HL-60 (cell line): ENCODE measurements around the gene MOK.

Source experiments
- DNase-seq, 2 experiments: peaks; one replicate each; pipeline ENCODE4 v3.0.0-alpha.2; 2010 to 2020; ENCODE audit warnings: low read depth in 1 of 2, low spot score in 1 of 2
- H3K27ac ChIP-seq: fragments of 250-450 bp; sonication (Bioruptor Pico); replicated peaks from 2 replicates; pipeline ENCODE4 v1.5.1; 2020; ENCODE audit warnings: mild to moderate bottlenecking, moderate library complexity
- H3K27me3 ChIP-seq: fragments of 250-450 bp; sonication (Bioruptor Pico); 2 replicates; pipeline ENCODE4 v1.5.1; 2021; ENCODE audit warnings: mild to moderate bottlenecking, moderate library complexity; ENCODE audit not compliant: insufficient read depth, poor library complexity, severe bottlenecking
- H3K4me3 ChIP-seq: replicated peaks from 2 replicates; pipeline ENCODE4 v1.5.1; 2011; ENCODE audit warnings: mild to moderate bottlenecking, control low read depth, low read length; ENCODE audit not compliant: insufficient read depth
- CTCF ChIP-seq: IDR thresholded peaks from one replicate; pipeline ENCODE4 v1.5.1; 2011; ENCODE audit warnings: low read length, control low read depth, inconsistent platforms; ENCODE audit not compliant: insufficient read depth
- GABPA ChIP-seq: IDR thresholded peaks from 2 replicates; pipeline ENCODE4 v1.6.1; 2012; ENCODE audit warnings: low read depth
- POLR2AphosphoS5 ChIP-seq: IDR thresholded peaks from 2 replicates; pipeline ENCODE4 v1.6.1; 2012; ENCODE audit warnings: low read depth
- REST ChIP-seq: IDR thresholded peaks from 2 replicates; pipeline ENCODE4 v1.6.1; 2012; ENCODE audit warnings: low read depth; ENCODE audit not compliant: insufficient replicate concordance
- SPI1 ChIP-seq: IDR thresholded peaks from 2 replicates; pipeline ENCODE4 v1.6.1; 2012; ENCODE audit warnings: low read depth, mild to moderate bottlenecking, borderline replicate concordance

The MOK gene

GRCh38 chr14:102279282-102279681 lies 25.7 kb downstream of the MOK start:
- Histone ChIP-seq H3K27me3 (no peaks in the 10 kb centered on the region), H3K4me3 (no peak overlapping the region), H3K27ac (no peak overlapping the region)
- no peak for DNase-seq
- TF ChIP-seq GABPA: no peak

GRCh38 chr14:102278631-102278935 lies 26.4 kb downstream of the MOK start:
- TF ChIP-seq REST (no peak), GABPA (no peak), POLR2AphosphoS5 (no peak), SPI1 (no peak), CTCF (no peak)
- Histone ChIP-seq H3K27me3 (no peaks in the 10 kb centered on the region), H3K27ac (no peak overlapping the region), H3K4me3 (no peak overlapping the region)
- no peak for DNase-seq

- DNase-seq: no peak
Observed at GRCh38 chr14:102277874-102278630, 26.9 kb downstream of the MOK start.

More at GRCh38 chr14:102277874-102278630, 26.9 kb downstream of the MOK start:
- no peak overlapping the region for H3K4me3 ChIP-seq
- H3K27me3 ChIP-seq: no peaks in the 10 kb centered on the region
- TF ChIP-seq CTCF (no peak), POLR2AphosphoS5 (no peak), SPI1 (no peak), REST (no peak), GABPA (no peak)
- no peak overlapping the region for H3K27ac ChIP-seq
